ENCODE results near the gene RAPGEF3.
A peak's percentile ranks its signal among the peaks of the same experiment; 100 is the strongest.

Gene RAPGEF3, protein sequence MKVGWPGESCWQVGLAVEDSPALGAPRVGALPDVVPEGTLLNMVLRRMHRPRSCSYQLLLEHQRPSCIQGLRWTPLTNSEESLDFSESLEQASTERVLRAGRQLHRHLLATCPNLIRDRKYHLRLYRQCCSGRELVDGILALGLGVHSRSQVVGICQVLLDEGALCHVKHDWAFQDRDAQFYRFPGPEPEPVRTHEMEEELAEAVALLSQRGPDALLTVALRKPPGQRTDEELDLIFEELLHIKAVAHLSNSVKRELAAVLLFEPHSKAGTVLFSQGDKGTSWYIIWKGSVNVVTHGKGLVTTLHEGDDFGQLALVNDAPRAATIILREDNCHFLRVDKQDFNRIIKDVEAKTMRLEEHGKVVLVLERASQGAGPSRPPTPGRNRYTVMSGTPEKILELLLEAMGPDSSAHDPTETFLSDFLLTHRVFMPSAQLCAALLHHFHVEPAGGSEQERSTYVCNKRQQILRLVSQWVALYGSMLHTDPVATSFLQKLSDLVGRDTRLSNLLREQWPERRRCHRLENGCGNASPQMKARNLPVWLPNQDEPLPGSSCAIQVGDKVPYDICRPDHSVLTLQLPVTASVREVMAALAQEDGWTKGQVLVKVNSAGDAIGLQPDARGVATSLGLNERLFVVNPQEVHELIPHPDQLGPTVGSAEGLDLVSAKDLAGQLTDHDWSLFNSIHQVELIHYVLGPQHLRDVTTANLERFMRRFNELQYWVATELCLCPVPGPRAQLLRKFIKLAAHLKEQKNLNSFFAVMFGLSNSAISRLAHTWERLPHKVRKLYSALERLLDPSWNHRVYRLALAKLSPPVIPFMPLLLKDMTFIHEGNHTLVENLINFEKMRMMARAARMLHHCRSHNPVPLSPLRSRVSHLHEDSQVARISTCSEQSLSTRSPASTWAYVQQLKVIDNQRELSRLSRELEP

DNA sequence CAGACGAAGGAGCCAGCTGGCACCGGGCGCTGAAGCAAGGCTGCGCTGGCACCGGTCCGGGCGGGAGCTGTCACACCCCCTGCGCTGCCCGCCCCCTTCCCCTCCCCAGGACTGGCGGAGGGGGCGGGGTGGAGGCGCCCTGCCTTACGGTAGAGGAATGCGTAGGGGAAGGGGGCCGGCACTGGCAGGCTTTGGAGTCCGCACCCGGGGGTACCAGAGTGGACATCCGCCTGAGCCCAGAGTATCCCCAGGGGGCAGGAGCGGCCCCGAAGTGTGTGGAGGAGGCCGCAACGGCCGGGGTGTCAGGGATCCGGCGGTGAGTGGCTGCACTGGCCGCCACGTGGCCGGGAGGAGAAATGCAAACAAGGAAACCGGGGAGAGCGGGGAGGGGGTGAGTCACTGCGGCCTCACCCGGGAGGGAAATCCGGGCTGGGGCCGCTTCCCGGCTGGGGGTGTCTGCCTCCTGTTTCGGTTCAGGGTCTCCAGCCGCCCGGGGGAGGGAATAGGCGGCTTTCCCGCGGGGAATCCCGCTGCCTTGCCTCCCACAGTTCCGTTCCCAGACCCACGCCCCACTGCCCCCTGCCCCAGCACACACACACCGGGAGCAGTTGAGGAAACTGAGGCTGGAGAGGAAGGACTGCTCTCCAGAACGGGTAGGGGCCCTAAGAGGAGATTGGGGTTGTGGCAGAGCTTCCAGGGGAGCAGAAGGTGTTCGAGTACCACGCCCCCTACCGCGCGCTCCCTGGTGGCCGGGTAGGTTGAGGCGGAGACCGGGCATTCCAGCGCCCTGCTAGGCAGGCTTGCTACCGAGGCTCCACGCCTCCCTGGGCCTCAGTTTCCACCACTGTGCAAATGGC is at the start of gene RAPGEF3:
Gene RAPGEF3 (minus strand): TSS at position 47 of the 857 bp plus-strand sequence. CDS start 324 bp downstream, outside the sequence.
- DNase-seq: peak; percentile 42

DNA sequence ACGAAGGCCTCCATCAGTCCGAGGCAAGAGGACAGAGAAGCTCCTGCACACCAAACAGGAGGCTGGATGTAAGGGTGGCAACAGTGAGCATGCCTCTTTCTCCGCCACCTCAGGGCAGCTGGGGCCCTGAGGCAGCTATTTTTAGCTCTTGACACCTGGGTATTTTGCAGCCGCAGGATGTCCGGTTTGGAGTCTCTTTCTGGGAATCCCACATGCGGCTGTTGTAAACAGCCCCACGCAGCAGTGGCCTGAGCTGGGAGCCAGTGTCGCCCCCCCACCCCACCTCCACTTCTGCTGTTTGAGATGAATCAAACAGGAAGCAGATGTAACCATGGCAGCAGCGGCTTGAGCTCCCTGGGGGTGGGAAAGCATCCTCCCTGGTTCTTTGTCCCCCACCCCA is 49.4 kb upstream of the RAPGEF3 start:
- DNase-seq: no peak

DNA sequence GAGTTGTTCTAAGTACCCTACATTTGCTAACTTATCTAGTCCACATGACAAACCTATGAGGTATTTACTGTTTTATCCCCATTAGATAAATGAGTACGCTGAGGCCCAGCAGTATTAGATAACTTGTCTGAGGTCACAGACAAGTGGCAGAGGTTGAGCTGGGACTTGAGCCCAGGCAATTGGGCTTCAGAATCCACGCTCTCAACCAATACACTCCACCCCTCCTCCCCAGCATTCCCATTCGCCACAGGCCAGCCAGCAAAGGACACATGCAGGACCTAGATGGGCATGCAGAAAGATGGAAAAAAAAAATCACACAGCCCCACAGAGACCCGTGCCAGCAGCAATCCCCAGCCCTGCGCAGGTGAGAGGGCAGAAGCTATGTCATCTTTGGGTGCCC is 48.7 kb upstream of the RAPGEF3 start:
- DNase-seq: no peak

DNA sequence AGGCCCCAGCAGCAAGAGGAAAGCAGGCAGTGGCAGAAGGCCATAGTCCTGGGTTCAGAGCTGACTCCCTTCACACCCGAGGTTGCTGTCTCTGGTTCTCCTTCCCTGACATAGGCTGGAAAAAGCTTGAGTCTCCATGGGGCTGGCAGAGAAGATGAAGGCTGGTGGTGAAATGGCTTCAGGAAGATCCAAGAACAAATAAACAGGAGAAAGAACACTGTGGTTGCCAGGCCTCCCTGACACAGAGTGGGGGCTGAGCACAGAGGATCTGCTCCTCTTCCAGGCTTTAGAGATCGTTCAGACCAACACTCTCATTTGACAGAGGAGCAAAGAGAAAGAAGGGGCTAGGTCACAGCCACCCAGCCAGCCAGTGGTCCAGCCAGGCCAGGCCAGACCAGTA is 46.7 kb upstream of the RAPGEF3 start:
- DNase-seq: no peak

DNA sequence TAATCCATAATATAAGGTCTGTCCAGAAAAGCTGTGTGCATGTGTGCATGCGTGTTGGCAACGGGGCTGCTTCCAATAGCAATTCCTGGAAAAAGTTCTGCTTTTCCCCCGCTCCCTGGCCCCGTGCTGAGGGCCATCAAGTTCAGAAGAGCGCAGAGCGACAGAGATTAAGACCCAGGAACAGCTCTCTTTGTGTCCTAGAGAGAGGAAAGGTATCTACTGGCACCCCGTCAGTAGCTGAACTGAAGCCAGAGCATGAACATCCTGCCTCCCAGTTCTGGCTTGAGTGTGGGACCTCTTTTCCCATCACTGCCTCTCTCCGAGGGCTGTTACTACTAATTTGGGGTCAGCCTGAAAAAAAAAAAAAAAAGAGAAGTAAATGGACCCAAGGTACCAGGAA is 45.5 kb upstream of the RAPGEF3 start:
- no peak for DNase-seq

DNA sequence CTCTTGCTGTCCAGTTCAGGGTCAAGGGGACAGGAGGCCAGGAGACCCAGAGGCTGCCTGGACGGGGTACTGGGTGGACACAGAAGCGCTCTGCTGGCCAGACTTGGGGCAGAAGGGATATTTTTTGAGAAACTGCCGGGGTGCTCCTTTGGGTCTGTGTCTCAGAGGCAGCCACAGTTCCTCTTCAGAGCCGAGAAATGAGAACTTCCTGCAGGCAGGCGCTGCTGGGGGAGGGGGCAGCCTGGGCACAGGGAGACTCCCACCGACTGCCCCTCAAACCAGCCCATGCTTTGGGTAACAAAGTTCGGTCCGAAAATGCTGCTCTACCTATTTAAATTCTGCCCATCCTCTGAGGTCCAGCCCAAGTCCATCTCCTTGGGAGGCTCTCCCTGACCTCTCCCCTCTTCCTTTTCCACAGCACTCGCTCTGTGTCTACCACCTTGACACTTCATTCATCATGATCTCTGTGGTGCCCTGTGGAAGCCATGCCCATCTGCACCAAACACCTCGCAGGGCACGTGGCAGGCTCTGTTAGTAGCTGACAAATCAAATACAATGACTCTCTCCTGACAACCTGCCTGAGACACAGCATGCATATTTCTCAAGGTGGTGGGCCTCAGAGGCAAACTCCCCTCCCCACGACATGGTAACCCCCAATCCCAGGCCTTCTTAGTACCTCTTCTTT is 44.7 kb upstream of the RAPGEF3 start:
- no peak for DNase-seq

DNA sequence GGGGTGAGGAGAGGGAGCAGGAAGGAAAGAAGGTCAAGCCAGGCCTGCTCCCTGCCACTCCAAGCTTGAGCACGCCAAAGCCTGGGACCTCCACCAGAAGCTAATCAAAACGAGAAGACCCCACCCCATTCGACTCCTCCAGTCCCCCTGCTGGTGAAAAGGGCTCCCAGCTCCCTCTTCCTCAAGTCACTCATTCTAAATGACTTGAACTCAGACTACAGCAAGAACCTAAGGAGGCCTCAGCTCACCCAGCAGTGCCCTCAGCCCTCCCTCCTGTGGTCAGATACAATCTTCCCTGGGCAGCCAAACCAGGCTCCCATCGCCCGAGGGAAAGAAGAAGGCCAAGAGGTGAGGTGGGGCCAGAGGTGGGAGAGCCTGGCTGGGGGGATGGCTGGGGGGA is 43.6 kb upstream of the RAPGEF3 start:
- DNase-seq: no peak

DNA sequence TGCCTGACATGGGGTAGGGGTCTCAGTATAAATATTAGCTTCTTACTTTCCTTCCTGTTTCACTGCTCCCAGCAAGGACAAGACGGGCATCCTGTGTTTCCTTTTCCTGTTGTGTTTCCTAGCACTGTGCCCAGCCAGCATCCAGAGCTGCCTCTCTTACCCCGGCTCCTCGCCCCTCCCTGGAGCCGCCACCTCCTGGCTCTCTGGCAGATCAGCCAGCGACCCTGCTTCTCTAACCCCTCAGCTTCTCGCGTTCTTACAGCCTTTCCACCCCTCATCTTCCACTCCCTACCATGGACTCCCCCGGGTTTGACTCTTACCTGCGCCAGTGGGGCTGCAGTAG is 43.2 kb upstream of the RAPGEF3 start:
- DNase-seq: no peak

DNA sequence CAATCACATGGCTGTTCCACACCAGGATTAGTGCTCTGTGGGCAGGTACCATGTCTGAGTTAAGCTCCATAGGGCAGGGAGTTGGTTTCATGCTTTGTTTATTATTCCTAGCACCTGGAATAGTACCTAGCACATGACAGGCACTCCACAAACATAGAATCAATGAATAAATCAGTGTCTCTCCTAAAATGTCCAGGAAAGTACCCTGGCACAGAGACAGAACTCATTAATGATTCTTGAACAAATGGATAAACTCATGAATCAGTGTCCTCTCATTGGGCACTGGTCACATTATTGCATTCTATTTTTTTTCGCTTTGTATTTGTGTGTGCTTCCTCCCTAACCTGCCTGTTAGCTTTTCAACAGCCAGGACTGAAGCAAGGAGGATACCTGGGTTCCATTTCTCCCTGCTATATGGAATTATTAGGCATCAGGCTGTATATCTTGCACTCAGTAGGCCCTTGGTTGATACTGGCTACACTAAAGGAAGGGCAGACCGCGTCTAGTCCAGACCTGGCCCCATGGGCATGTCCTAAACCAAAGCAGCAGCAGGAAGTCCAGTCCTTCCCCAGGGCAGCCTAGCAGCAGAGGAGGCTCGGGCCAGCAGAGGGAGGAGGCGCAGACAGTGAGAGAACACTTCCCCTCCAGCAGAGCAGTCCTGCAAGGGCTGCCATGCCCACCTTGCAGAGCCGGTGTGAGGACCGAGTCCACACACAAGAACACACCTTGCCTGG is 42.7 kb upstream of the RAPGEF3 start:
- no peak for DNase-seq

DNA sequence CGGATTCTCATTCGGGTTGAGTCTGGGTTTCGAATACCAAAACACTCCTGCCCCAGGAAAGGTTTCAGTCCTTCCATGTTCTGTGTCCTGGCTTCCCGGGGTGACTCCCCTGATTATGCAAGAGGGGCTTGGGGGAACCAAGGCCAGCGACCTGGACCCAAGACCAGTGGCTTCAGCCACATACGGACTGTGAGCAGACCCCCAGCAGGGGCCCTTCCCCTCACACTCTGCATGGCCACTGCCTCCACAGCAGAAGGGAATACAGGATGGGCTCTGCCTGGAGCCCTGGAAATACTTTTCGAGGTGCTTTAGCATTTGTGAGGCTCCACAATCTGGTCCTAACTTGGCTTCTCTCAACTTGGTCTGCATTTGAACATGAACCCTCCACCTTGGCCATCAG is 41.9 kb upstream of the RAPGEF3 start:
- DNase-seq: no peak

DNA sequence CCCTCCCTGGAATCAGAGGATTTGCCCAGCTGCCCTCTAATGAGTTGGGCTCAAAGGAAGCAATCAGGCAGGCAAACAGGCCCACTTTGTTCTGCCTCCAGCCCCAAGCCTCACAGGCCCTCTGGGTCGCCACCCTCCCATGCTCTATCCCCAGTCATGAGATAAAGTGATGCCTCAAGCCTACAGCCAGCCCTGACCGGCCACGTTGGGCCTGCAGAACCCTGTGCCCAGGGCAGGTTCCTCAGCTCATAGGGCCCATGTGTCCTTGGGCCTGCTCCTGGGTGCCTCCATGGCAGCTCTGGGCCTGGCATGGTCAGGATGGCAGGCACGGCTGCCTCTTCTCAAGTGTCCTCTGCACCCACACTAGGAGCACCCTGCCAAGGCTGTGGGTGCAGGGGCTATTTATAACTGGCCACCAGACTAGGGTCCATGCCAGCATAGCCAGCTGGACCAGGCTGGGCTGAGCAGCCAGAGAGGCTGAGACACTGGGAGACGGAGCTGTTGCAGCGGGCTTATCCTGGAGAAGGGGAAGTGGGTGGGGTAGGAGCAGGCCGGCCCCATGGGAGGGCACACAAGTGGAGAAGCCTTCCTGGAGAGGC is 40.8 kb upstream of the RAPGEF3 start:
- DNase-seq: no peak

DNA sequence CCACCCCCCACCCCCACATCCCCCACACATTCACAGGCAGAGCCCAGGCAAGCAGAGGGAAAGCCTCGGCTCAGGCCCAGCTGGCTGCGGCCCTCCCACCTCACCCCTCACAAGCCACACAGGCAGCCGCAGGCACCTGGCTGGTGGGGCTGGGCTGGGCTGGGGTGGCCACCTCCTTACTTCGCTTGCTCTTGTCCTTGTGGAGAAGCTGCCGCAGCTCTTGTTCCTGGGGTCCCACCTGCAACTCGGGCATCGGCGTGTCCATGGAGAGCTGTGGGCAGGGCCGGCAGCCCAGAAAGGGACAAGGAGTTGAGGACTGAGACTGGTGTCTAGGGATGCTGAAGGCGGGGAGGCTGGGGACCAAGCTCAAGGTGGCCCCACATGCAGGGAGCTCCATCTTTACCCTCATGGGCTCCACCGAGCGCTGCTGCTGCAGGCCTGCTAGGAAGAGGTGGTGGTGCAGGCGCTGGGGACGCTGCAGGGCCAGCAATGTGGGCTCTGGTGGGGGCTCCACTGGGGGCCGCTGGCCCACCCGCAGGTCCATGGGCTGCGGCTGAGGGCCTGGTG is 39.8 kb upstream of the RAPGEF3 start:
- DNase-seq: no peak

DNA sequence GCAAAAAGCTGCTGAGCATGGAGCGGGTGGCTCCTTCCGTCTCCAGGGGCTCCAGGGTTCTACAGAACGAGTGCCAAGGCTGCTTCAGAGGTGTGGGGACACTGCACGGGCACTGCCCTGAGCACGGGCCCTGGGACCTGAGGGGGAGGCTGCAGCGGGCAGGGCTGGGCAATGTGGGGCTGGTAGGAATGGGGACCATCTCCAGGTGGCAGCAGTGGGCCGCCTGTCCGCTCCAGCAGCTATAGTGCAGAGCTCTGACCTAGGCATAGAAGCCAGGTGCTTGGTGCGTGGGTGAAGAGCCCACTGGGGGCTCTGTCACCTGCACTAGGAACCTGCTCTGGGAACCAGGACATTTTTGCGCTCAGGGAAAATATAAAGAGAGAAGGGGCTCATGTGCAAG is 38.8 kb upstream of the RAPGEF3 start:
- no peak for DNase-seq

DNA sequence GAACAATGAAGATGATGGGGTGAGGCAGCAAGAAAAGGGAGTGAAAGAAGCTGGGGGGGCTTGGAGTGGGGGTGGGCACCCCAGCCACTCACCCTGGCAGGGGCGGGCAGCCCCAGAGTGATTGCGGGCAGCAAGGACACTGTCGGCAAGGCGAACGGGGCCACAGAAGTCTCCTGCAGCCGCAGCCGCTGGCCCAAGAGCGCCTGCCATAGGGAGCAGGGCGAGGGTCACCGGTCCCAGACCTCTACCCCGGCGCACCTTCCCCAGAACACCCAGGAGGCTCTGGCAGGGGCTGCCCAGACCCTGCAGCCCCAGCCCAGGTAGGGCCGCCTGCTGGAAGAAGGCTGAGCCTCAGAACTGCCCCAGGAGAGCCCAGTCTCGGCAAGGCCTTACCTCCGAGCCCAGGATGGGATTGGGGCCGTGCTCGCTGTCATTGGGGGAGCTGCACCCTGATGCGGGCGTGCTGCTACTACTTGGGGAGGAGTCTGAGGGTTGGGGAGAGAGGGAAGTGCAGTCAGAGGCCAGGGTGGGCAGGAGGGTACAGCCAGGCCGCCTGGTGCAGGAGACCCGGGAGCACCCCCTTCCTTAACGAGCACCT is 37.2 kb upstream of the RAPGEF3 start:
- DNase-seq: no peak

DNA sequence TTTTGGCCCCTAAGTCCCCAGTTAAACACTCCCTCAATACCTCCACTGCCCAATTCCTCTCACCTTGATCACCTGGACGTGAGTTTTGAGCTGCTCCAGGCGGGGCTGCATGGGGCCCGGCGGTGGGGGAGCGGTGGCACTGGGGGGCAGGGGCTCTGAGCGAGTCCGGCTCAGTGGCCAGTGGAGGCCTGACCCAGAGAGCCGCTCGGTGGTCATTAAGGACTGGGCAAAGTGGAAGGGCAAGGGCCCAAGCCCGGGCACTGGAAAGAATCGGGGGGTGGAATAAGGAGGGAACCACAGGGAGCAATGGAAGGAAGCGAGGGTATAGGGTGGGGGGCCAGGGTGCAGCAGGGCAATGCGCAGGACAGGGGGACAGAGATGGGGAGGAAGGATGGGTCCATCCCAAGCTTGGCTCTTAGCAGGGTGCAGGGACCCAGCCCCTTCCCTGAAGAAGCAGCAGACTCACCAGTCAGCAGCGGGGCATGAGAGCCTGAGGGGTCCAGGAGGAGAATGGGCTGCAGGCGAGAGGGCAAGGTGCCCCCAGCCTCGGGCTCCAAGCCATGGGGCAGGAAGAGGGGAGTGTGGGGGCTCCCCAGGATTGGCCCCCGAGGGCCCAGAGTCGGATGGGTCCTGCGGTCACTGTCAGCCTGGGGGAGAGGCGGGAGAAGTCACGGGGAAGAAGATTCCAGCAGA is 36.6 kb upstream of the RAPGEF3 start:
- DNase-seq: no peak

DNA sequence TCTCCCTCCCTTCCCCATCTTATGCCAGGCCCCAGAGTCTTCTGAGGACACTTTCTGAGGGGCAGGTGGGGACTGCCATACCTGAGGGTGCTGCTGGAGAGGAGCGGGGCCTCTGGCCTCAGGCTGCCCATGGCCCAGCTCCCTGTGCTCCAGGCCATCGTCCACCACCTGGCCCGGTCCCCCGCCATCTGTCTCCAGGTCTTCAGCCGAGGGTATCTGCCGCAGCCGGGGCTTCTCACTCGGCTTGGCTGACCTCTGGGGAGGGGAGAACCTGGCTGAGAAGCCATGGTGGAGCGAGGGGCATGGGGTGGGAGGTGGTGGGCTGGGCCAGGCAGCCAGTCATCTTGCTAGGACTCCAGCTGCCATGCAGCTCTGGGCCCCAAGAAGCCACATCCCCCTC is 36.0 kb upstream of the RAPGEF3 start:
- no peak for DNase-seq

DNA sequence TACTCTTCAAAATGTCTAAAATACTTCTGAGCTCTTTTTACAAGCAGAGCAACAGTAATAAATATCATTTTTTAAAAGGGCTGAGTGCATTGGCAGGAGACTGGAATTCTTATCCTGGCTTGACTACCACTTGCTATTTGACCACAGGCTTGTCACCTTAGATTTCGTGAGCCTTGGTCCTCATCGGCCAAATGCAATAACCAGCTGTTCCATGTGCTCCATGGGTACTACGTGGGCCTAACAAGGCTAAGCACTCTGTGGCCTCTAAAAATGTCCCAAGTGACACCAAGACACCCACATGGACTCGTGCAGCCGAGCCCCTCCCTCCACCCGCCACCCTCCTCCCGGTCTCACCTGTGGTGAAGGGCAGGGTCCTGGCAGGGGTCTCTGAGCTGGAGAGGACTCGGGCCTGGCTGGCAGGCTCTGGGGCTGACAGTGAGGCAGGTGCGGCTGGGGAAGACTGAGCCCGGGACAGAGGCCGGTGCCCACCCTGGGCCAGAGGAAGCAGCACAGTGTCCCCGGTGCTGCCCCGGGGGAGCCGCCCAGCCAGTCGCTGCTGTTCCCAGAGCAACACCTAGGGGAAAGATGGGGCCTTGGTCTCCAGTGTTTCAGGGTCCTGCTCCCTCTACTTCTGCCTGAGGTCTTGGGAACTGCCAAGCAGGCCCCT is 34.5 kb upstream of the RAPGEF3 start:
- no peak for DNase-seq

DNA sequence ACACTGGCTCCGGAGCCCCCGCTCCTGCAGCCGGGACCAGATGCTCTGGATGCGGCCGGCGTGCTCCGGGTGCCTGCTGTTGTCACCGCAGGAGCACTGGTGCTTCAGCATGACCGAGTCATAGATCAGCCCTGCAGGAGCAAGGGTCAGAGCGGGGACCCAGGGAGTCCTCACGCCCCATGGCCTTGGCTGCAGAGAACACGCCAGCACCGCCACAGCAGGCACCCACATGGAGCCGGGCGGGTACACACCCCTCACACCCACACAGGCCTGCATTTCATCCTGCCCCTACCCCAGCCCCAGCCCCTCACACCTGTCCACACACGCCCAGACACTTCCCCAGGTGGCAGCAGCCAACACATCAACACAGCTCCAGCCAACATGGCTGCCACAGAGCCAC is 33.2 kb upstream of the RAPGEF3 start:
- DNase-seq: no peak

DNA sequence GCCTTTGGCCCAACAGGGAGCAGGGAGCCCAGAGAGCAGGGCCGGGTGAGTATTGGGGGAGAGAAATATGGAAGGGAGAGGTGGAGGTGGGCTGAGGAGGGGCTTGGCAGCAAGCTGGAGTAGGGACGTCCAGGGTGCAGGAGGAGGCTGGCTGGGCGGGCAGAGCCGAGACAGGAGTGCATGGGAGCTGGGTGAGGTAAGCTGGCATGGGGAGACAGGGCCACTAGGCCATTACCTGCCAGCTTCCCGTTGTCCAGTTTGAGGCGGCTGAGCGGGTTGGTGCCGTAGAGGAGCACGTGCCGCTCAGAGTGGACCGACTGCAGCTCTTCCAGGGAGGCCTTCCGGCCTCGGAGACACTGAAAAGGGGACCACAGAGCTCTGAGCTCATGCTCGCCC is 32.7 kb upstream of the RAPGEF3 start:
- DNase-seq: no peak
